Measurements from ENCODE around the gene CNIH3.
"Not testable (repeated sequence)": the region's sequence is repeated elsewhere in the genome, so short reads cannot be mapped to it uniquely, and the experiment has no call there.

The CNIH3 gene

DNA sequence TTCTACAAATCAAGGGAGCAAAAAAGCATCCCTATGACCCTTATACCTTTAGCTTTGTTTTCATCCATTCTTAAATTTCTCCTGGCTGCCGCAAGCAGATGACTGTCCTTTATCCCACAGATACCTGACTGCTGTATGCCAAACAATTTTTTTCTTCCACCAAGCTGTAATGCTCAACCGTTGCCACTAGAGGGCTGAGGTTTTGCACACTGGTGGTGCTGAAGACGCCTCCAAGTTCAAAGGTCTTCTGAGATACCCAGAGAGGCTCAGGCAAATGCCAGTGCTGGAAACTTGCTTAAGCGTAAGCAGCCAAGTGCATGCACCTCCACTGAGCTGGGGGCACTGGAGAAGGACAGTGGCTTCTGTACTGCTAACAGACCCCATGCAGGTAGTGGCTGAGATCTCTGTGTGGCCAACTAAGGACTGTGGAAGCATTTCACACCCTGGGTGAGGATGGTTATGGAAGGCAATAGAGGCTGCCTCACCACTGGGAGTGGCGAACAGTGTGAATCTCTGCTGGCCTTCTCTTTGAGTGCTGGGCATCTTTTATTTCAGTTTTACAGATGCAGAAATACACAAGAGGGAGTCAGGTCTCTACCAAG, 28.5 kb downstream of the CNIH3 start:
- DNase-seq: no peak

DNA sequence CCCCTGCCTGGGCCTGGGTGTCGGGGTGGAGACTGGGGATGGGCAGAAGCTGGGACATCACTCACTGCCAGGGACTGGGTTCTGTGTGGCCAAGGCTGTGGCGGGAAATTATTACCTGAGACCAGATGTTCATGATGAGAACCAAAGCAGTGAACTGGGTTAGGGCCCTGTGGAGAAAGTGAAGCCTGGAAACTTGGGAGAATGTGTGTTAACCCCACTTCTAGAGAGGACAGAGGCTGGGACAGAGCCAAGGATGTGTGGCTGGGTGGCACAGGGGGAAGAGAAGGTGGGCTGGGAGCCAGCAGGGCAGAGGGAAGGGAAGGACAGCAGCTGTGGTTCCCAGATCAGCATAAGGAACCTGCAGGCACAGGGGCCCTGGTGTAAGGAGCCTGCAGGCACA, 31.3 kb downstream of the CNIH3 start:
- DNase-seq: no peak

DNA sequence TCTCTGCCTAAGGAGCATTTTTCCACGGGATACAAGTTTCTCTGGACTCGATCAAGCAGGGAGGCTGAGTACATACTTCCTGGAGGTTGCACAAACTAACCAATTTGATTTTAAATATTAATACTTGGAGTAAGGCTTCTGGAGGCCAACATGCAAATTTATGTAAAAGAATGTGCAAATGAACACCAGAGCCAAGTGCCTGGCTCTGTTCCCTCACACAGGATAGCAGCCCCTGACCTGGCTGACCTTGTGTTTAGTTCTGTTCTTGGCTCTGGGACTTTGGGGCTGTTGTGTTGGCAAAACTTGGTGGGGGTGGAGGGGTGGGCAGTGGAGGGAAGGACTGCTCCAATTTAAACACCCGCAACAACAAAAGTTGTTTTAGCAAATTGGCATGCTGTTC, 34.2 kb downstream of the CNIH3 start:
- DNase-seq: no peak

DNA sequence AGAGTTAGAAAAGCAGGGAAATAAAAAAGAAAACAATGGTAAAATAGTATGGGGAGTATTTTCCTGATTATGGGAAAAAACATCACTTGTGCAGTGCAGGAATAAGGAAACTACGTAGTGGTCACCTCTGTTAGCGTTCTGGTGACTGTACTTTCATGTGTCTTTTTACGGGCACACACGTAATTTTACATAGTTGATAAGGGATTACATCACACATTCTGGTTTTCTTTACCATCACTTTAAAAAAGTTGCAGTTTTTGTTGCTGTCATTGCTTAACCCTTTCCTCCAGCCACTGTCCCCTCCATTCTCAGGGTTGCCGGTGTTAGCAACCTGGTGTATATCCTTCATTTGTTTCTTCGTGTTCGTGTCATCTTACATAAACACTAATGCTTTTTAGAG, 35.1 kb downstream of the CNIH3 start:
- no peak for DNase-seq

DNA sequence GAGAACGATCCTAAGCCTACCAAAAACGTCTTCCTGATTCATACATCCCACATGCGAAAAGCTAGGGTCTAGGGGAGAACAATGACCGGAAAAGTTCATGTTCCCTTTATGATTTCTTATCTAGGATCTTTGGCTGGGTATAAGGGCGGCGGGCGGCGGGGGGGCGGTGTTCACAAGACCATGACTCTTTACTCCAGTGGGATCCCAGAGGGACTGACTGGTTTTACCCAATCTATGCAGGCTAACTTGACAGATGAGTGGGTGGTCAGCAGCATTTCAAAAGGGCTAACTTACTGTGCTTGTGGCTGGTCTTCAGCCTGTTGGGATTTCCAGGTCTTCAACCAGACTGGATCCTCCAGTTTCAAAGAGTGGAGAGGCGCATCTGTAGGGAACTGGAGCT, 40.3 kb downstream of the CNIH3 start:
- no peak for DNase-seq

DNA sequence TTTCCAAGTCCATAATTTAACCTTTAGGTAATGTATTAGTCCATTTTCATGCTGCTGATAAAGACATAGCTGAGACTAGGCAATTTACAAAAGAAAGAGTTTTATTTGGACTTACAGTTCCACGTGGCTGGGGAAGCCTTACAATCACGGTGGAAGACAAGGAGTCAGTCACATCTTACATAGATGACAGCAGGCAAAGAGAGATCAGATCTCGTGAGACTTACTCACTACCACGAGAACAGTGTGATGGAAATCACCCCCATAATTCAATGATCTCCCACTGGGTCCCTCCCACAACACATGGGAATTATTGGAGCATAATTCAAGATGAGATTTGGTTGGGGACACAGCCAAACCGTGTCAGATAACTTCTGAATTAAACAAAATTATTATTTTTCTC, 44.0 kb downstream of the CNIH3 start:
- no peak for DNase-seq

DNA sequence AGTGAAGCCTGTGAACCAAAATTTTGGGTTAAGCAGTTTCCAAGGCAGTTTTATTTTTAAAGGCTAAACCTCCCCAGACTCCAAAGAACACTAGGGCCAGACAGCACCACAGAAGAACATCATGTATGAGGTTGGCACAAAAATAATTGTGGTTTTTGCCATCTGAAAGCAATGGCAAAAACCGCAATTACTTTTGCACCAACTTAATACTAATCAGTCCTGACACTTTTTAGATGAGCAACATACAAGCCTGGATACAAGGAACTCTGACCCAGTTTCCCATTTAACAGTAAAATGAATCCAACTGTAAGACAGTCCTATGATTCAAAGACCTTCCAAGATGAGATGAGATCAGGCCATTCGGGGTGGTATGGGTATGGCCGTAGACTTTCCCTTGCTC, 46.8 kb downstream of the CNIH3 start:
- DNase-seq: no peak

DNA sequence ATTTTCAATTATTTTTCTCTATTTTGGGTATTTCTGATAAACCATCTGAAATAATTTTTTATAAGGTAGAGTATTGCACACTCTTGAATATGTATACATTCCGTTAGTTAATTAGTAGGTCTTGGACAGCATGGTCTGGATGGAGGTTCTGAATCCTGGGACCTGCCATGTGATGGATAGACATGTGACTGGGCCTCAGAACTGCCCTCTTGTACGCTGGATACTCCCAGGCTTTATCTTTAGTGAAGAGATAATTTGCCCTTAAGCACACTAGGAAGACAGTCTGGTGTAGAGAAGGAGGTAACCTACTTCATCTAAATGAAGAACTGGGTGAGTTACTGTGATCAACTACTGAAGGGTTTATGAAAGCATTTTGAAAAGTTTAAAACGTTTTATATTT, 48.9 kb downstream of the CNIH3 start:
- DNase-seq: no peak

DNA sequence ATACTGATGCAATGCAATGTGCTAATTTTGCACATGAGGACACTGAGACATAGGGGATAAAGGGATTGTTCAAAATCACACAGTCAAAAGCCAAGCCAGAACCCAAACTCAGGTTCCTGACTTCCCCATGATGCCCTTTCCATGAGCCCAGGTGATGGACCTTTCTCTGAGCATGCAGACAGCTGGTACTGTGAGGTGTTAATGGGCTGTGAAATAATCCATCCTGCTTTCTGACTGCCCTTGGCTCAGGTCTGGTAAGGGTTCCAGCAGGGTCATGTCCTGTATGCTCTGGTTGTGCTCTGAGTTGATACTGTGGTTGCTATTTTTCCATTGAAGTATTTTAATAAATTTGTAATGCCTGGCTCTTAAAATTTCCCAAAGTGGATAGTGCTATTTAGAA, 50.0 kb downstream of the CNIH3 start:
- no peak for DNase-seq

DNA sequence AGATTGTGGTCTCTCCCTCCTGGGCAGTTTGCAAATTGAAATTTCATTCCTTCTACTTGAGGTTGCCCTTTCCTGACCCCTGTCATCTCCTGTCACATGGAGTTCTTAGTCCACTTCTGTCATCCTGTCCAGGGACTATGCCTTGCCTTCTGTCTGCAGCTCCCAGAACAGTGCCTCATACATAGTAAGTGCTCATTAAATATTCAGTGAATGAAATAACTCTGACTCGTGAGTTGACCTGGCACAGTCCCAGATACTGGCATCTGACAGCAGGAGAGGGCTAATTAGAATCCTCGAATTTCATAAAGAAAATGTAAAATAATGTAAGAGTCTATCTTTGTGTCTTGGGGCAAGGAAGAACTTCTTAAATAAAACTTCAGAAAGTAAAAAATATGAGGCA, 50.8 kb downstream of the CNIH3 start:
- no peak for DNase-seq

DNA sequence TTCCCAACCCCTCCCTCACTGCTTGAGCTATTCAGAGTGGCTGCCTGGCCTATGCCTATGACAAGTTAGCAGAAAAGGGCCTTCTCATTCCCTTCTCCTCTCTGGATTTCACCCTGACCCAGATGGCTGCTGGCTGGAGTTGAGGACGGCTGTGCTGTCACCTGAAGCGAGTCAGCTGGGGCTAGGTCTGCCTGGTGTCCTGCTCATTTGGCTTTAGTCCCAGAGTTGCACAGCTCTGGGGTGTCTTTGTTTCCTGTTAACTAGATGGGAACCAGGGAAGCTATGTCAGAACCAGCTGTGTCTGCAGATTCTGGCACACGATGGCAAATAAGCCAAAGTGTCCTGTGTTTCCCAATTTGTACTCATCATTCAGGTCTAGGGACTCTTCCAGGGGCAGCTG, 52.9 kb downstream of the CNIH3 start:
- DNase-seq: no peak

DNA sequence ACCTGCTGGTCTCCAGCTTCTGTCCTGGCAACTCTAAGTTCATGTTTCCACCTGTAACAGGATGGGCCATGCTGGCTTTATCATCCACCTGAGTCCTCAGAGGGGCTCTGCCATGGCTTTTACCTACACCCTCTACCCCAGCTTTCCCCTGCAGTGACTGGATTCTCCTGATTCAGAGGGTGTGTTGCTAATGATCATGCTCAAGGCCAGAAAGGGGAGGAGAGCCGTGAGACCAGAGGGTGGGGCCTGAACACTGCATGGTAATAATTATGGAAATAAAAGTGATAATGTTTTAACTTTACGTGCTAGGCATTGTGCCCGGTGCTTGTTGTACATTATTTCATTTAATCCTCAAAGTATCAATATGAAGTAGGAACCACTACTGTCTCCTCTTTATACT, 53.3 kb downstream of the CNIH3 start:
- no peak for DNase-seq

DNA sequence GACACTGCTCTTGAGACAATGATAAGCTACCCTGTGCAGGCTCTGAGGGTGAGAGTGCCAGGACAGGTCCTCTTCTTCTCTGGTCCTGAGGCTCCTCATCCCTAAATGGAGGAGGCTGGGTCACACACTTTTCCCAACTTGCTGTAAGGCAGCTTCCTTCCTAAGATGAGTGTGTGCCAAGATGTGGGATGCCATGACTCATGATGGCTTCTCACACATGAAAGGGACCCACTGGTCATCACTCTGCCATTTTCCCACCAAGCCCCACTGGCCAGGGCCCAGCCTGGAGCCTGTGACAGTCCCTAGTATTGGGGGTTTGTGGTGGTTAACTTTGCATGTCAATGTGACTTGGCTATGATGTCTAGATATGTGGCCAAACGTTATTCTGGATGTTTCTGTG, 54.4 kb downstream of the CNIH3 start:
- DNase-seq: no peak

DNA sequence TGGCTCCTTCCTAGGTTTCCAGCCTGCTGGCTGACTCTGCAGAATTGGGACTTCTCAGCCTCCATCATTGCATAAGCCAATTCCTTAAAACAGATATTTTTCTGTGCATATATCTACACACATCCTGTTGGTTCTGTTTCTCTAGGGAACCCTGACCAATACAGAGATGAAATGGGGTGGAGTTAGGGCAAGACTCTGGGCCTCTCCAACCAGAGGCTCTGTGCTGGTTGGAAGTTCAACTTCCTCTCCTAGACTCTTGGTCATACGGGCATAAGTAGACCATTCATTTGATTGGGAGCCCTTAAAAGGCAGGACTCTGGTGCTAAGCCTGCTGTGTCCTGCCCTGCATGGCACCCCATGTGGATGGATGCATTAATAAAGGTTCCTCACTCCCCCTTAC, 55.0 kb downstream of the CNIH3 start:
- DNase-seq: no peak

DNA sequence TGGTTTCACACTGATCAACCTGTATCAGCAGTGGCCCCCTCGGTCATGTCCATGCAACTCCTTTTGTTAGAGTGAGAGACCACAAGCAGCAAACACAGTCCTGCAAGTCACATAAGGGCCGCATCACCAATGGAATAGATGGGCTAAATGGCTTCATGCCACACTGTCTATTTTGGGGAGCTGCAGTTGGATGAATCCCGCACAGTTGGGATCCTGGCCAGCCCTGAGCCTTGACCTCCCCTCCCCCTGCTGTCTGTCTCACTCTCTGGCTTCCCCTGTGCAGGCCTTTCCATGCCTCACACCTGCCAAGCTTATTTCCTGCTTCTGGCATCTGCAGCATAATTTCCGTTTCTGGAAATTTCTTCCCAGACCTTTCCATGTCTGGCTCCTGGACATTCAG, 57.0 kb downstream of the CNIH3 start:
- DNase-seq: no peak

DNA sequence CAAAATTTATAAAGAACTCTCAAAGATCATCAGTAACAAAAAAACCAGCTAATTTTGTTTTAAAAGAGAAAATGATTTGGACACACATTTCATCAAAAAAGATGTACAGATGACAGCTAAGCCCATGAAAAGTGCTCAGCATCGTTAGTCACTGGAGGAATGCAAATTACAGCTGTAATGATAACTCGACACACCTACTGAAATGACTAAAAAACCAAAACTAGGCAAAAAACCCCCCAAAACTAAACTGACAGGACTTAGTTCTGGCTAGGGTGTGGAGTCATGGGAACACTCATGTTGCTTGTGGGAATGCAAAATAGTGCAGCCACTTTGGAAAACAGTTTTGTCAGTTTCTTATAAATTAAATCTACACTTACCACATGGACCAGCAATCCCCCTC, 59.5 kb downstream of the CNIH3 start:
- no peak for DNase-seq

DNA sequence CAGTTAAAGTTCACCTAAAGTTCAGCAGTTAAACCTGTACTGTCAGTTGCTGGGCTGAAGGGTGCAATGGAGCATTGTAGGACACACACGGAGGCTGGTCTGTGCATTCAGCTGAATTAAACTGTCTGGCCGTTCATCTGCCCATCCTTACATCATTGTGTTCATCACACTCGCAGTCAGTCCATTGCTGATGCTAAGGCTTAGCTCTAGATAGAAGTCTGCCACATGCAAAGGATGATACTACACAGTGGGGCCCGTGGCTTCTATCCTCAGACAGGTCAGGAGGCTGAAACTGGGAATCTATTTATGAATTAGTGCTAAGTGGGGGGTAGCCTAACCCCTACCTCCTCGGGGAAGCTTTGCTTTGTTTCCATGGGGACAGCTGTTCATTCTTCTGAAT, 60.4 kb downstream of the CNIH3 start:
- no peak for DNase-seq

DNA sequence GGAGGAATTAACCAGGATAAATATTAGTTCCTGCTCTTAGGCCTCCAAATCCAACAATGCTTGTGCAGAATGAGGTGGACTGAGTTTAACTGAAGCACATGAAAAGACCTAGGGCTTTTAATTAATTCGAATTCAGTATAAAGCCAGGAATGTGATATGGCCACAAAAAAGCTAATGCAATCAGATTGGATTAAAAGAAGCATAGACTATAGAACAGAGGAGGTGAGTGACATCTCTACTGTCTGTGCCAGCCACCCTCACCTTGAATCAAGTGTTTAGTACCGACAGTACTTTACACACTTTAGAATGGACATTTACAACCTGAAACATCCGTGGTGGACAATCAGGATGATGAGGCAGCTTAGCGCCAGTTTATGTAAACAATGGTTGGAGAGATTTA, 62.1 kb downstream of the CNIH3 start:
- no peak for DNase-seq

DNA sequence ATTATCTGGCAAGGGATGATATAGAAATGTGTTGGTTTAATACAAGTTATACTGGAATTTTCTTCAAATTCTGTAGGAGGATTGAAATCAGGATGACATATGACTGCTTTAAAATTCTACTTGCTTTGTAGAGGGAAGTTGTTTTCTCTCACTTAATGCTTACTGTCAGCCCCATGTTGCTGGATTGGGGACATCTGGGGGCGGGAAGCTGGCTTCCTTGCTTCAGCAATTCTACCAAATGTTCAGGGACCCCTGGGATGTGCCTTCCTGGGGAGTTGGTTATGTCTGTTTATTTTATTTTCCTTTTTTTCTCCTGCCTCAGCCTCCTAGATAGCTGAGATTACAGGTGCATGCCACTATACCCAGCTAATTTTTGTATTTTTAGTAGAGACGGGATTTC, 63.5 kb downstream of the CNIH3 start:
- DNase-seq: no peak

DNA sequence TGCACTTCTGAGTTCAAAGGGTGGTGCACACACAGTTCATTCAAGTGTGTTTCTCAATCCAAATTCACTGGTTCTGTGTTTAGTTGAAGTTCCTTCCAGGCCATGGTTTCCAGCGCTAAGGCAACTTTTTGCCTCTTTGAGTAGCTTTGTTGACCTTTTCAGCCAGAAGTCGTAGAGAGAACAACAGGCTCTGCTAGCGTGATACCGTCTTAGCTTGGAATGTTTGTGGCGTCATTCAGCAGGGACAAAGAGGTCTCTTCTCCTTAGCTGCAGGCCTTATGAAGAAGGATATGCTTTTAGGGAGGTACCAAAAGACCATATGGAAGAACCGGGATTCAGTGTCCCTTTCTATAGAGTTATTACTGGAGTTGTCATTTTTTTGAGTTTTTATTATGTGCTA, 65.7 kb downstream of the CNIH3 start:
- DNase-seq: no peak

DNA sequence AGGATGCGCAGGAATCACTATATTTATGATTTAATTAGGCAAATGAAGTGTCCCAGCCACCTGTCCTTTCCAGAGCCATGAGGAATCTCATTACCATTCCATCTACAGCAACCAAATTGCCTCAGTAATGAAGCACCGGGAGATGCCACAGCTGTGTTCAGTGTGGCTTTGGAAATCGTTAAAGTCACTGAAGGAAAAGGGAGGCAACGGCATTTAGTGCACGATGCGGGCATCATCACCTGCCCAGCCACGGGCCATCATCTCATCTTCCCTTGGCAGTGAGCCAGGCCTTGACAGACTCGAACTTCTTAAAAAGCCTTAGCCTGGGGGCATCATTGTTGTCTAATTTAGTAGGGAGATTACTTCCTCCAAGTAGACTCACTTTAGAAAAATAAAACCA, 67.8 kb downstream of the CNIH3 start:
- DNase-seq: no peak

DNA sequence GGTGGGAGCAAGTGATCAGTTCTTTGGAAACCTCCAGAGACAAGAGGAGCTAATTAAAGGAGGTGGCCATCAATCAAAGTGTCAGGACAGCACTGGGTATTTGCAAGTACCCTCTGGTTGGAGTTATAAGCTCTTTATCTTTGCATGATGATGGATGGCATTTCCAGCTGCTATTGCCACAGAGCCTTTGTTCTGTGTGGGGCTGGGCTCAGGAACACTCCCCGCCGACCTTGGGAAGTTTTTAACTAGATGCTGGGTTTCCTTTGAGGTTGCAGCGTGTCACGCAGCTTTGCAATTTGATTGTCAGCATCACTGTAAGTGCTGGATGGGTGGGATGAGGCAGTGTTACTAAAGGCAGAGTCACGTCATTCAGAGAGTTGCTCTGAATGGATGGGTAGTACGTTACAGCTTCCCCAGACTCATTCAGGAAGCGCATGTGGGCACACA, 68.9 kb downstream of the CNIH3 start:
- no peak for DNase-seq

DNA sequence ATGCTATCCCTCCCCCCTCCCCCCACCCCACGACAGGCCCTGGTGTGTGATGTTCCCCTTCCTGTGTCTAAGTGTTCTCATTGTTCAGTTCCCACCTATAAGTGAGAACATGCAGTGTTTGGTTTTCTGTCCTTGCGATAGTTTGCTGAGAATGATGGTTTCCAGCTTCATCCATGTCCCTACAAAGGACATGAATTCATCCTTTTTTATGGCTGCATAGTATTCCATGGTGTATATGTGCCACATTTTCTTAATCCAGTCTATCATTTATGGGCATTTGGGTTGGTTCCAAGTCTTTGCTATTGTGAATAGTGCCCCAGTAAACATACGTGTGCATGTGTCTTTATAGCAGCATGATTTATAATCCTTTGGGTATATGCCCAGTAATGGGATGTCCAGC, 70.0 kb downstream of the CNIH3 start:
- not testable (repeated sequence) for DNase-seq

DNA sequence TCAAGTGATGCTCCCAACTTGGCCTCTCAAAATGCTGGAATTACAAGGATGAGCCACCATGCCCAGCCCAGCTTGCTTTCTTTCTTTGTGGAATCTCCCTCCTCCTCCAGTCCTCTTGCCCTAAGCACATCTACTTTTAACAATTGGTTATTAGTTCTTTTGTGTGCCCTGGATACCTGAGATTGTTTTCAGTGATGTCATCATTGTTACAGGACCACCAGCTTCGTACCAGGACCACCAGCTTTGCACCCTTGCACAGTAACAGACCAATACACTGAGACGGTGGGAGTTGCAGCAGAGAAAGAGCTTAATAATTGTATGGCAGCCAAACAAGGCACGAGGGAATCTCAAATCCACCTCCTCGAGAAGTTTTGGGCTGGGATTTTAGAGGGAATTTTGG, 71.3 kb downstream of the CNIH3 start:
- no peak for DNase-seq

DNA sequence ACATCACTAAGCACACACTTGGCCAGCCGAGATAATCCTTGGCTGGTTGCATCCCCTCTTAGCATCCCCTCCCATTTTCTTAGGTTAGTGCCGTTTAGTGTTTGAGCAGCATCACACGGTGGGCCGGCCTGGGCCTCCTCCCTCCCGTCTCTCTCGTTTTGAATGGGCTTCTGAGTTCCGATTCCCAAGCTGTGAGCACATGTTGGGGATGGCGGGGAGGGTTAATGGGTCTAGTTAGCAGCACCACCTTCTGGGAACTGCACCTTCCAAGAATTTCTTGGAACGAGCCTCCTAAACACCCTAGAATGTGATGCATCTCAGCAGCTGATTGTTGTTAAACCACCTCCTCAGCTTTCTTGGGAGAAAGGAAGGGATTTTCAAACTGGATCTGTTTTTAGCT, 73.3 kb downstream of the CNIH3 start:
- DNase-seq: no peak

DNA sequence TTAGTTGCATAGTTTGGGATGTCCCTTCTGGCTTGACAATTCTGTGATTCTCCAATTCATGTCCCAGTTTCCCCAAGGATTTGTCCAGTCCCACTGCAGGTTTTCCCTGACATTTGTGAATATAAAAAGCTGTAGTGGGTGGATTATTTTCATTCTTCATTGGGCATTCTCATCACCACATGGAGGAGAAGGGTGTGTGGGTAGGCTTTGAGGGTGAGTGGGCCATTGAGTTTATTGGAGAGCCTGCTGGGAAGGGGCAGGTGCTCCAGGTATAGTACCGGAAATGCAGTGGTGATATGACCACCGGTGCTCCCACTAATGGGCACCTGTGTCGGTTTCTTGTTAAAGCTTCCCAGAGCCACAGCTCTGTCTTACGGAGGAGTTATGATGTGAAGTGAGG, 74.5 kb downstream of the CNIH3 start:
- DNase-seq: no peak
